Ishikawa (cell line): Measurements from ENCODE around the gene COL9A1.

Source experiments
- CEBPB ChIP-seq: IDR thresholded peaks from 2 replicates; pipeline ENCODE4 v1.6.1; 2012
- CREB1 ChIP-seq: IDR thresholded peaks from 2 replicates; pipeline ENCODE4 v1.6.1; 2012; ENCODE audit warnings: low read depth
- EGR1 ChIP-seq: IDR thresholded peaks from 2 replicates; pipeline ENCODE4 v1.6.1; 2012
- EP300 ChIP-seq: IDR thresholded peaks from 2 replicates; pipeline ENCODE4 v1.6.1; 2012; ENCODE audit warnings: borderline replicate concordance
- FOXM1 ChIP-seq: IDR thresholded peaks from 2 replicates; pipeline ENCODE4 v1.6.1; 2012; ENCODE audit warnings: low read depth, borderline replicate concordance
- MAX ChIP-seq: IDR thresholded peaks from 2 replicates; pipeline ENCODE4 v1.6.1; 2012
- NFIC ChIP-seq: IDR thresholded peaks from 2 replicates; pipeline ENCODE4 v1.6.1; 2012
- RAD21 ChIP-seq: IDR thresholded peaks from 2 replicates; pipeline ENCODE4 v1.6.1; 2012; ENCODE audit warnings: low read depth
- REST ChIP-seq: IDR thresholded peaks from 2 replicates; pipeline ENCODE4 v1.6.1; 2012; ENCODE audit warnings: low read depth, mild to moderate bottlenecking
- TAF1 ChIP-seq: IDR thresholded peaks from 2 replicates; pipeline ENCODE4 v1.6.1; 2012; ENCODE audit warnings: low read depth, mild to moderate bottlenecking
- TCF12 ChIP-seq: IDR thresholded peaks from 2 replicates; pipeline ENCODE4 v1.6.1; 2012; ENCODE audit warnings: low read depth
- TEAD4 ChIP-seq: IDR thresholded peaks from 2 replicates; pipeline ENCODE4 v1.6.1; 2012
- YY1 ChIP-seq: IDR thresholded peaks from 2 replicates; pipeline ENCODE4 v1.6.1; 2012; ENCODE audit warnings: low read depth
- ZBTB7A ChIP-seq: IDR thresholded peaks from 2 replicates; pipeline ENCODE4 v1.6.1; 2012; ENCODE audit warnings: low read depth
- TF ChIP-seq, protein P1 (sequence below): IDR thresholded peaks from 2 replicates; pipeline ENCODE4 v1.6.1; 2012

The COL9A1 gene

DNA sequence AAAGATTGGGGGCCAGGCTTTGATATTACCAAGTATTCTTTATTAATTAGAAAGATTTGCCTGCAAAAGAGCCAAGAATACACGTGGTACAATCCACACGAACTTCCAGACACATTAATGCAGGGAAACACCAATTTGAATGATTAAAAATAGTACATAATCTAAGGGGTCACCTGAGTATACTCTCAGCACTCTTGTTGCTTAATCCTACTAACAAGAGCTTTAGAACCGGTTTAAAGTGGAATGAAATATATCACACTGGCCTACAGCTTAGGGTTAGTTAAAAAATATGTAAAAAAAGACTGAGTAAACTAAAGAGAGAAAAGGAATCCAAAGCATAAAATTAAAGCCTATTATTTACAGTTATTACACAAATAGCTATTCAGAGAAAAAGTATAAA lies 49.0 kb downstream of the COL9A1 start:
- TF ChIP-seq CEBPB (no peak), TAF1 (no peak), EGR1 (no peak), FOXM1 (no peak), MAX (no peak), EP300 (no peak), ZBTB7A (no peak), TCF12 (no peak), RAD21 (no peak)
- TF ChIP-seq, protein P1, sequence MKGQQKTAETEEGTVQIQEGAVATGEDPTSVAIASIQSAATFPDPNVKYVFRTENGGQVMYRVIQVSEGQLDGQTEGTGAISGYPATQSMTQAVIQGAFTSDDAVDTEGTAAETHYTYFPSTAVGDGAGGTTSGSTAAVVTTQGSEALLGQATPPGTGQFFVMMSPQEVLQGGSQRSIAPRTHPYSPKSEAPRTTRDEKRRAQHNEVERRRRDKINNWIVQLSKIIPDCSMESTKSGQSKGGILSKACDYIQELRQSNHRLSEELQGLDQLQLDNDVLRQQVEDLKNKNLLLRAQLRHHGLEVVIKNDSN = no peak

DNA sequence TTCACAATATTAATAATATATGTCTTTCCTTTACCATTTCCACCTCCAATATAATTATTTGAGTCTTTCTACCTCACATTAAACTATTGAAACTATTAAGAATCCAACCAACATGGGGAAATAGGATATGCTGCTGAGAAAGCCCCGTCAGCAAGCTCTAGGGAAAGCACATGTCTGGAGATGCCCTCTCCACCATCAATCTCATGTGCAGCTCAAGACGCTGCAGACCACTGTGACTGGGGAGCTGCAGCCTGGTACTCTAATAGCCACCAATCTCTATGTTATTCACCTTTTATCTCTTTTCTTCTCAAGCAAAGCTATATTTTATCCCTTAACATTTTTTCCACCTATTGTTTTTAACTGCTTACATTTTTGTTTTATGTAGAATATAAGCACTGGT lies 50.3 kb downstream of the COL9A1 start:
- TF ChIP-seq FOXM1 = no peak
- TF ChIP-seq CEBPB = no peak
- TF ChIP-seq, protein P1 = no peak
- no peak for TF ChIP-seq MAX
- TF ChIP-seq TAF1 = no peak
- TF ChIP-seq TEAD4 = no peak
- TF ChIP-seq CREB1 = no peak
- no peak for TF ChIP-seq REST
- no peak for TF ChIP-seq TCF12
- no peak for TF ChIP-seq ZBTB7A

GRCh38 chr6:70246118-70246517 lies 56.8 kb downstream of the COL9A1 start:
- TF ChIP-seq FOXM1 = no peak

DNA sequence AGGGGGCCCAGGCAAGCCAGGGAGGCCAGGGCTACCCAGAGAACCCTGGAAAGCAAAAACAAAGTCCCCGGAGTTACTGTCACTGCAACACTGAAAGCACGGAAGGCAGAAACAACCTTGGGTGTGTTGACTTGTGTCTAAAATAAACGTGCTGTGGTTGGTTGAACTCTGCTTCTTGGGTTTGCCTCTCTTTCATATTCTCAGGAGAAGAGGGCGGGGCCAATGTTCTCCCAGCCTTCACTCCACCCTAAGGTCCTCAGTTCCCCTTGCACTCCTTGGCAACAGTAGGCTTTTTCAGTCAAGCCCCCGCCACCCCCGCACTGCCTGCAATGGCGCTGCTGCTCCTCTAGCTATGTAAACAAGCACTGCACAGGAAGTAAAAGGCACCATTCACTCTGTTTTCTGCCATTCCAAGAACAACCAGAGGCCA lies 60.9 kb downstream of the COL9A1 start:
- no peak for TF ChIP-seq REST
- TF ChIP-seq FOXM1 = no peak

DNA sequence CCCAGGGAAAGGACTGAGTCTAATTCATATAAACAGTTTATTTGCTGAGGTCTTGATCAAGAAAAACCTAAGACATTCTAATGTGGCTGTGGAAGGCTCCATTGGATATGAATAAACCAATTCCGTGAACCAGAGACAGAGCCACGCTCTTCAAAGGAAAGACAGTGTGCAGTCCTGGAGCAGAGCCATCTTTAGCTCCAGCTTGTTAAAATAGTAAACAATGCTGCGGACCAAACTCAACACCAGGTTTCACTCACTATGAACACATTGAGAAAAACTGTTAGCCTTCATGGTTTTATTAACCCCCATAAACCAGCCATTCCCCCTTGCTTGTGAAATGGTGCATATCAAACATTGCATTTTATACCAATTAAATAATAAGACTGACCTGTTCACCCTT lies 61.9 kb downstream of the COL9A1 start:
- TF ChIP-seq FOXM1 (no peak), CREB1 (no peak), TCF12 (no peak), REST (no peak), TAF1 (no peak), YY1 (no peak), RAD21 (no peak), NFIC (no peak), EGR1 (no peak), ZBTB7A (no peak), MAX (no peak), TEAD4 (no peak), EP300 (no peak), CEBPB (no peak)
- TF ChIP-seq, protein P1 = no peak
